Prostate gland (tissue), 2 donors: ENCODE results near the gene PSMD3.

Experiments used
- POLR2A ChIP-seq: fragments of 450-650 bp; IDR thresholded peaks from one replicate; pipeline ENCODE4 v1.6.1; 2016; ENCODE audit warnings: antibody characterized with exemption, mild to moderate bottlenecking
- POLR2AphosphoS5 ChIP-seq: sonication (generic); formaldehyde crosslinking; IDR thresholded peaks from one replicate; pipeline ENCODE4 v1.6.1; 2017; ENCODE audit warnings: antibody characterized with exemption
- TF ChIP-seq, protein P1 (sequence below), 4 experiments: fragments of 200-600 bp in 2 of 4; fragments of 450-650 bp in 2 of 4; sonication (generic) in 2 of 4; IDR thresholded peaks; 1 replicate in 3 of 4; 2 replicates in 1 of 4; pipeline ENCODE4 v1.5.1; 2016 to 2019; ENCODE audit warnings: antibody characterized with exemption in 4 of 4, mild to moderate bottlenecking in 2 of 4, moderate library complexity in 2 of 4

- TF ChIP-seq, protein P1, sequence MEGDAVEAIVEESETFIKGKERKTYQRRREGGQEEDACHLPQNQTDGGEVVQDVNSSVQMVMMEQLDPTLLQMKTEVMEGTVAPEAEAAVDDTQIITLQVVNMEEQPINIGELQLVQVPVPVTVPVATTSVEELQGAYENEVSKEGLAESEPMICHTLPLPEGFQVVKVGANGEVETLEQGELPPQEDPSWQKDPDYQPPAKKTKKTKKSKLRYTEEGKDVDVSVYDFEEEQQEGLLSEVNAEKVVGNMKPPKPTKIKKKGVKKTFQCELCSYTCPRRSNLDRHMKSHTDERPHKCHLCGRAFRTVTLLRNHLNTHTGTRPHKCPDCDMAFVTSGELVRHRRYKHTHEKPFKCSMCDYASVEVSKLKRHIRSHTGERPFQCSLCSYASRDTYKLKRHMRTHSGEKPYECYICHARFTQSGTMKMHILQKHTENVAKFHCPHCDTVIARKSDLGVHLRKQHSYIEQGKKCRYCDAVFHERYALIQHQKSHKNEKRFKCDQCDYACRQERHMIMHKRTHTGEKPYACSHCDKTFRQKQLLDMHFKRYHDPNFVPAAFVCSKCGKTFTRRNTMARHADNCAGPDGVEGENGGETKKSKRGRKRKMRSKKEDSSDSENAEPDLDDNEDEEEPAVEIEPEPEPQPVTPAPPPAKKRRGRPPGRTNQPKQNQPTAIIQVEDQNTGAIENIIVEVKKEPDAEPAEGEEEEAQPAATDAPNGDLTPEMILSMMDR (IDR thresholded peaks at IDR 0.05), result no peak
- TF ChIP-seq POLR2AphosphoS5 (no peak), POLR2A (no peak)
These were observed 27.1 kb upstream of the PSMD3 start for GRCh38 chr17:39953471-39953888.
